NCI-H510A treated with DMSO at 0.1 percent for 48 hours (cell line): ENCODE data around the gene RDH8.
"Not testable (repeated sequence)": the region's sequence is repeated elsewhere in the genome, so short reads cannot be mapped to it uniquely, and the experiment has no call there.

Experiments
- DNase-seq: peaks from one replicate; lab custom pipeline; 2025; lab: John Stamatoyannopoulos, UW

The RDH8 gene

GRCh38 chr19:10006335-10006708, 7.0 kb upstream of the RDH8 start:
- DNase-seq = no peak

- no peak for DNase-seq
These were observed 6.4 kb upstream of the RDH8 start for GRCh38 chr19:10006752-10007323.

GRCh38 chr19:10007371-10008183, 5.7 kb upstream of the RDH8 start:
- no peak for DNase-seq

GRCh38 chr19:10008184-10008765, 5.0 kb upstream of the RDH8 start:
- DNase-seq = no peak

GRCh38 chr19:10009714-10010224, 3.5 kb upstream of the RDH8 start:
- no peak for DNase-seq

- DNase-seq = no peak
These were observed 3.0 kb upstream of the RDH8 start, which contains the start of gene COL5A3 for GRCh38 chr19:10010247-10010691. Gene COL5A3 (minus strand): TSS chr19:10010504. CDS start chr19:10010385, 119 bp downstream.

- no peak for DNase-seq
These were observed 2.3 kb upstream of the RDH8 start for GRCh38 chr19:10010939-10011338.

- DNase-seq = no peak
These were observed 1.3 kb upstream of the RDH8 start for GRCh38 chr19:10011974-10012373.

- DNase-seq = no peak
These were observed 743 bp downstream of the RDH8 start for GRCh38 chr19:10013834-10014618.

- no peak for DNase-seq
These were observed 5.0 kb downstream of the RDH8 start for GRCh38 chr19:10018263-10018662.

GRCh38 chr19:10018786-10019185, 5.5 kb downstream of the RDH8 start:
- no peak for DNase-seq

GRCh38 chr19:10019246-10019645, 6.0 kb downstream of the RDH8 start:
- no peak for DNase-seq

GRCh38 chr19:10020851-10021250, 7.6 kb downstream of the RDH8 start:
- no peak for DNase-seq

GRCh38 chr19:10021446-10021845, 8.2 kb downstream of the RDH8 start:
- DNase-seq = no peak

GRCh38 chr19:10021863-10022262, 8.6 kb downstream of the RDH8 start:
- no peak for DNase-seq

- not testable (repeated sequence) for DNase-seq
These were observed 9.8 kb downstream of the RDH8 start for GRCh38 chr19:10023096-10023495.

GRCh38 chr19:10026744-10027143, 13.5 kb downstream of the RDH8 start:
- DNase-seq = no peak

GRCh38 chr19:10027158-10027997, 14.1 kb downstream of the RDH8 start:
- peak; percentile 75 for DNase-seq

GRCh38 chr19:10033614-10034013, 20.3 kb downstream of the RDH8 start:
- DNase-seq = no peak

- DNase-seq = no peak
These were observed 23.4 kb downstream of the RDH8 start for GRCh38 chr19:10036601-10037071.

GRCh38 chr19:10037367-10037766, 24.1 kb downstream of the RDH8 start:
- no peak for DNase-seq
